HG03135 (cell line): Measurements from ENCODE around the gene ATP1A4.
"Not testable (repeated sequence)": the region's sequence is repeated elsewhere in the genome, so short reads cannot be mapped to it uniquely, and the experiment has no call there.

Experiments
- ATAC-seq: cut with Tn5 transposase; IDR thresholded peaks from one replicate; pipeline ENCODE4 v1.9.1; 2021; ENCODE audit warnings: mild to moderate bottlenecking, moderate library complexity; ENCODE audit not compliant: unreplicated experiment

ATP1A4 gene

GRCh38 chr1:160151303-160151702 is at the start of gene ATP1A4:
TSS of gene ATP1A4 (plus strand) at chr1:160151603. CDS start at chr1:160152041, 438 bp downstream.
- ATAC-seq: no peak

GRCh38 chr1:160101717-160102522 is 49.5 kb upstream of the ATP1A4 start:
- no peak for ATAC-seq

GRCh38 chr1:160103658-160104408 is 47.6 kb upstream of the ATP1A4 start:
- ATAC-seq: no peak

GRCh38 chr1:160104486-160104885 is 46.9 kb upstream of the ATP1A4 start:
- ATAC-seq: no peak

GRCh38 chr1:160105155-160105554 is 46.2 kb upstream of the ATP1A4 start:
- no peak for ATAC-seq

- no peak for ATAC-seq
Measured at GRCh38 chr1:160107512-160107911, 43.9 kb upstream of the ATP1A4 start.

- no peak for ATAC-seq
Measured at GRCh38 chr1:160108888-160109662, 42.3 kb upstream of the ATP1A4 start.

GRCh38 chr1:160109686-160110085 is 41.7 kb upstream of the ATP1A4 start:
- ATAC-seq: no peak

GRCh38 chr1:160111462-160111861 is 39.9 kb upstream of the ATP1A4 start:
- ATAC-seq: not testable (repeated sequence)

- no peak for ATAC-seq
Measured at GRCh38 chr1:160112357-160112756, 39.0 kb upstream of the ATP1A4 start.

- ATAC-seq: no peak
Measured at GRCh38 chr1:160113407-160113806, 38.0 kb upstream of the ATP1A4 start.

GRCh38 chr1:160114085-160114484 is 37.3 kb upstream of the ATP1A4 start:
- ATAC-seq: no peak

GRCh38 chr1:160115545-160116282 is 35.7 kb upstream of the ATP1A4 start, which contains the start of gene ATP1A2:
TSS of gene ATP1A2 (plus strand) at chr1:160115759. CDS start at chr1:160115862, 103 bp downstream.
- ATAC-seq: no peak

- no peak for ATAC-seq
Measured at GRCh38 chr1:160116283-160117147, 34.9 kb upstream of the ATP1A4 start.

GRCh38 chr1:160117300-160117699 is 34.1 kb upstream of the ATP1A4 start:
- ATAC-seq: no peak

- no peak for ATAC-seq
Measured at GRCh38 chr1:160117709-160118183, 33.7 kb upstream of the ATP1A4 start.

- ATAC-seq: no peak
Measured at GRCh38 chr1:160118928-160119327, 32.5 kb upstream of the ATP1A4 start.

GRCh38 chr1:160120797-160121196 is 30.6 kb upstream of the ATP1A4 start:
- no peak for ATAC-seq

GRCh38 chr1:160121388-160121787 is 30.0 kb upstream of the ATP1A4 start:
- no peak for ATAC-seq
